HG02852 (cell line): ENCODE measurements around the gene PIP5KL1.

Experiments
- ATAC-seq: cut with Tn5 transposase; IDR thresholded peaks from one replicate; pipeline ENCODE4 v1.9.1; 2021; ENCODE audit warnings: mild to moderate bottlenecking, moderate library complexity; ENCODE audit not compliant: unreplicated experiment

The PIP5KL1 gene

DNA sequence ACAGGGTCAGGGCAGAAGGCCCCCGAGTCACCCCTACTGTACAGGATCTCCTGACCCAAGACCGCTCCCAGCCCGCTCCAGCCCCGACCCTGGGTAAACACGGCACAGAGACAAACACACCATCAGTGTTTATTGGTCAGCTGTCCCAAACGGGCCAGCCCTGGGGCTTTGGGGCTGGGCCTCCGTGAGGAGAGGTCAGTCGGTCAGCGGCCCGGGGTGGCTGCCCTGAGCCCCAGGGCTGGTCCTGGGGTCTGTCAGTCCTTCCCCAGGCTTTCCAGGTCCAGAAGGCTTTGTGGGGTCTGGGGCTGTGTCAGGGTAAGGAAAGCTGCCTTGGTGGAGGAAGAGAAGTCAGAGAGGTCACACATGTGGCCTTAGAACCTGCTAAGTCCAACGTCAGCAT lies 4.4 kb upstream of the PIP5KL1 start:
- ATAC-seq: no peak

DNA sequence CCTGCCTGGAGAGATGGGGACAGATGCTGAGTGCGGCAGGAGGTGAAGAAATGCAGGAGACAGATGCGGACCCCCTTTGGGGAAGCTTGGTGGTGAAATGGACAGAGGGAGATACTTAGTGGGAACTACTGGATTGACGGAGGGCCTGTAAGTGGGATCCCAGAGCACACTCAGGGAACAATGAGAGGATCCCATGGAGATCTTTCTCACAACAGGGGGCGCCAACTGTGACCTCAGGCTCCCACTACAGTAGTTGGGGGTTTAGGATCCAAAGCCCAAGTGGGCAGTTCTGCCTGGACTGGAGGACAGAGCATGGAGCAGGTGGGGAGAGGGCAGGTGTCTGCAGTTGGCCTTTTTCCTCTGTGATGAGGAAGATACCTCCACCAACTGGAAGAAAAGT lies 3.7 kb upstream of the PIP5KL1 start:
- no peak for ATAC-seq

DNA sequence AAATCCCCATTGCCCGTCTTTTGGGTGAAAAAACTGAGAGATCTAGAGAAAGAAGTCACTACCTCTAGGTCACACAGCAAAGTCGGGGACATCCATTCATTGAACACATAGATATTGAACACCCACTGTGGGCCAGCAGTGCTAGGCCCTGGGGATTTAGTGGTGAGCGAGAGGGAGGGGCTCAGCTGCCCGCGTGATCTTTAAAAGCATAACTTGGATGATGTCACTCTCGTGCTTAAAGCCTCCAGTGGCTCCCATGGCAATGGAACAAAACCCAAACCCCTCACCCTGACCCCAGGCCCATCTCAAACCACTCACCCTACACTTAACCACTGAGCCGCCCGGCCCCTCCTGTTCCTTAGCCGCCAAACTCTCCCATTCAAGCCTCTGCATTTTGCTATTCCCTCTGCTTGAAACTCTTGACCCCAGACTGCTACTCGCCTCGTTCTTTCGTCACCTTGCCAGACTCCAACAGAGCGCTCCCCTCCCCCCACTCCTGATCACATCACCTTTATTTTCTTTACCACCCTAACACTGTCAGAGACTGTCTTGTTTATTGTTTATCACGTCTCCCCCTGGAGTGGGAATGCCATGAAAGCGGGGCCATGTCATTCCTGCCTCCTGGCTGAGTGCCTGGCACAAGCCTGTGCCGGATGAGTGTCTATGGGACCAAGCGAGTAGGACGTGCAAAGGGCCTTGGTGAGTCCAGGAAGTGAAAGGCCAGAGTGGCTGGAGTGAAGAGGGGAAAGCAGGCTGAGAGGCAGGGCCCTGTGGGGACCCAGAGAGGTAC lies 710 bp upstream of the PIP5KL1 start:
- ATAC-seq: no peak

DNA sequence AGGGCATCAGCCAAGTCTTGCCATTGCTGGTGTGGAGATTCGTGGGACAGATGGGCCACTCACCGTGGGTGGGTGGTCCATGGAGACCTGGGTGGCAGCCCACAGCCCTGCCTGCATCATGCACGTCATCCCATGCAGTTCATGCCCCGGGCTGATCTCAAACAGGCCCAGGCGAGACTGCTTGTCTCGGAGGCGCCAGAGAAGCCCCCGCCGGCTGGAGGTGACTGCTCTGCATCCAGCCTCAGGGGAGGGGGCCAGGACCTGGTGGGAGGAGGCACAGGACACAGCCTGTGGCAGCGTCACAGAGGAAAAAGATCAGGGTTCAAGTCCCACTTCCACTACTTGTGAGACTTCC lies 975 bp downstream of the PIP5KL1 start:
- no peak for ATAC-seq

- no peak for ATAC-seq
These were observed 1.6 kb downstream of the PIP5KL1 start for GRCh38 chr9:127928676-127929624.

GRCh38 chr9:127927988-127928675 lies 2.4 kb downstream of the PIP5KL1 start:
- ATAC-seq: no peak

GRCh38 chr9:127927201-127927987 lies 3.2 kb downstream of the PIP5KL1 start:
- no peak for ATAC-seq

DNA sequence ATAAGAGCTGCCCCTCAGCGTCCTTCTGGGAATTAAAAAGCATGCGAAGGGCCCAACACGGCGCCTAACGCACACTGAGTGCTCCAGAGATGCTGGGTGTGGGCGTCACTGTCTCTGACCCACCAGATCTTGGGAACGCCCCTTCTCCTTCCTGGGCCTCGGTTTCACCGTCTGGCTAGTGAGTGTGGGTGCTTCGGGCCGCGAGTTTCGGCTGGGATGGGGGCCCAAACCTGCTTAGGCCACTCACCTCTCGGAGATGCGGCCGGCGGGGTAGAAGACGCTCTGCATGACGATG lies 3.7 kb downstream of the PIP5KL1 start:
- ATAC-seq: no peak

GRCh38 chr9:127925959-127926905 lies 4.3 kb downstream of the PIP5KL1 start:
- ATAC-seq: no peak

DNA sequence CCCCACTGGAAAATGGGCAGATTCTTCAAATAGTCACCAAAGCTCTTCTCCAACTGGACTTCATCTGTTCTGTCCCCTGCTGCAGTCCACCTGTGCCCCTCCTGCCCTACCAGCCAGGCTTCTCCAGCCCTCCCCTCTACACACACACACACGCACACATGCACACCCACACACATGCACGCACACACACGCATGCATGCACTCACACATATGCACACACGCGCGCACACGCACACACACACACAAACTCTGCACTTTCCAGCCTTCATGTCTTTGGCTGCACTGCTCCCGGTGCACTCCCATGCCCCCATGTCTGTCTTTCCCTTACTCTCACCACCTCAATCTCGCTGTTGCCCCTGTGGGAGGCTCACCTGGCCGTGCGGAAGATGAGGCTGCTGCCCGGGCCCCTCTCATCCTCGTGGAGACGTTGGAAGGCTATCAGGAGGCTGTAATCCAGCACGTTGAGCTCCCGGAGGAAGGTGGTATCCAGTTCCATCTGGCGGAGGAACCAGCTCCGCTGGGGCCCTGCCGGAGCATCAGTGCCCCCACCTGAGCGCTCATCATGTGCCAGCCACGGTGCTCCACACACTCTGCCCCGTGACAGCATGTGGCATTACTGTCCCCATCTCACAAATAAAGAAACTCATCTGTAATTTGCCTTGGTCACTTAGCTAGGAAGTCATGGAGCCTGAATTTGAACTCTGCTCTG lies 5.7 kb downstream of the PIP5KL1 start:
- no peak for ATAC-seq

GRCh38 chr9:127923771-127924170 lies 6.8 kb downstream of the PIP5KL1 start:
- ATAC-seq: no peak

GRCh38 chr9:127923046-127923445 lies 7.5 kb downstream of the PIP5KL1 start:
- no peak for ATAC-seq

GRCh38 chr9:127921557-127922120 lies 8.9 kb downstream of the PIP5KL1 start:
- ATAC-seq: no peak

GRCh38 chr9:127920794-127921193 lies 9.8 kb downstream of the PIP5KL1 start:
- ATAC-seq: no peak

DNA sequence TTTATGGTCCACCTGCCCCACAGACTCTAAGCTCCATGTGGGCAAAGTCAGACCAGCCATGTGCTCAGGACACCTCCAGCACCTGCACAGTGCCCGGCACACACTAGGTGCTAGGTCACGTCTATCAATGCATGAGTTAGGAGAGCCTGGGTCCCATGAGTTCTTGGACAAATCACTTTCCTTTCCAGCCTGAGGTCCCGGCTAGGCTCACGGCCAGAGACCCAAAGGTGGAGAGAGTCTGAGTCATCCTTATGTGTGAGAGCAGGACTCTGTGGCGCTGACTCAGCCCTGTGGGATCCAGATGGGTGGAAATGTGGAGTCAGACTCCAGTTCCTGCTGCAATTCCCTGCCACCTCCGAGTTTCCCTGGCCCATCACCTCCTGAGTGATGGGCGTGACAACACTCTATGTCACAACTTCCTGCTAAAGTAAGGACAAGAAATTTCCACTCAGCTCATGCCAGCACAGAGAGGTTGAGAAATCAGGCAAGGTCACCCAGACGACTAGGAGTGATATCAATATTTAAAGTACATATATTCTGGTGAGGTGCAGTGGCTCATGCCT lies 11.2 kb downstream of the PIP5KL1 start:
- ATAC-seq: no peak

- ATAC-seq: no peak
These were observed 12.1 kb downstream of the PIP5KL1 start for GRCh38 chr9:127918183-127919107.

DNA sequence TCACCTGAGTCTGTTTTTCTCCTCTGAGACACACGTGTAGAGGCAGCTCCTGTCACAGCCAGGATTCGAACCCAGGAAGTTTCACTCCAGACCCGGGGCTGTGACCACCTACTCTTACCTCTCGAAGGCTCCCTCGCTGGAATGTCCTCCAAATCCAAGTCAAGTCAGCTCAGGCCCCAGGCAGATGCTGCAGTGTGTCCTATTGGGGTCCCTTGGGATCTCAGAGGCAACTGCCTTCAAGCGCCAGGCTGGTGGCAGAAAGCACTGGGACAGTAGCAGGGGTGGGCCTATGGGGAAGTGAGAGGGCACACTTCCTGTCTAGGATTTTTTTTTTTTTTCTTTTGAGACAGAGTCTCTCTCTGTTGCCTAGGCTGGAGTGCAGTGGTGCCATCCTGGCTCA lies 13.0 kb downstream of the PIP5KL1 start:
- ATAC-seq: no peak
